ENCODE results near the gene CACNA1I.

CACNA1I gene

GRCh38 chr22:39699631-39700360, 129.2 kb downstream of the CACNA1I start:
- Mint-ChIP-seq H3K27ac (no peak overlapping the region), H3K4me3 (no peak overlapping the region), H3K9me3 (no peaks in the 10 kb centered on the region), H3K4me1 (ENCODE audit: low read depth) (no peaks in the 10 kb centered on the region), H3K27me3 (ENCODE audit: low read depth) (peaks cover 4% of the 10 kb centered on the region), H3K36me3 (ENCODE audit: low read depth) (no peaks in the 10 kb centered on the region)

- Mint-ChIP-seq H3K9me3 (no peaks in the 10 kb centered on the region), H3K27me3 (ENCODE audit: low read depth) (peaks cover 4% of the 10 kb centered on the region)
Measured at GRCh38 chr22:39700565-39700964, 130.0 kb downstream of the CACNA1I start.

GRCh38 chr22:39703091-39703490, 132.5 kb downstream of the CACNA1I start:
- H3K9me3 Mint-ChIP-seq, result no peaks in the 10 kb centered on the region
- no peak overlapping the region for H3K4me3 Mint-ChIP-seq
- H3K27ac Mint-ChIP-seq, result no peak overlapping the region
- no peaks in the 10 kb centered on the region for H3K4me1 Mint-ChIP-seq (ENCODE audit: low read depth)
- no peaks in the 10 kb centered on the region for H3K27me3 Mint-ChIP-seq (ENCODE audit: low read depth)
- H3K36me3 Mint-ChIP-seq (ENCODE audit: low read depth), result no peaks in the 10 kb centered on the region

More at GRCh38 chr22:39700565-39700964, 130.0 kb downstream of the CACNA1I start:
- Mint-ChIP-seq H3K27ac (no peak overlapping the region), H3K4me3 (no peak overlapping the region), H3K36me3 (ENCODE audit: low read depth) (no peaks in the 10 kb centered on the region), H3K4me1 (ENCODE audit: low read depth) (no peaks in the 10 kb centered on the region)

- Mint-ChIP-seq H3K4me3 (no peak overlapping the region), H3K36me3 (ENCODE audit: low read depth) (no peaks in the 10 kb centered on the region), H3K27ac (no peak overlapping the region), H3K9me3 (no peaks in the 10 kb centered on the region), H3K4me1 (ENCODE audit: low read depth) (no peaks in the 10 kb centered on the region), H3K27me3 (ENCODE audit: low read depth) (no peaks in the 10 kb centered on the region)
Measured at GRCh38 chr22:39703928-39704639, 133.5 kb downstream of the CACNA1I start.

GRCh38 chr22:39705386-39705785, 134.8 kb downstream of the CACNA1I start:
- Mint-ChIP-seq H3K36me3 (ENCODE audit: low read depth) (no peaks in the 10 kb centered on the region), H3K4me1 (ENCODE audit: low read depth) (no peaks in the 10 kb centered on the region), H3K9me3 (no peaks in the 10 kb centered on the region), H3K4me3 (no peak overlapping the region), H3K27ac (no peak overlapping the region), H3K27me3 (ENCODE audit: low read depth) (peaks cover 5% of the 10 kb centered on the region)

GRCh38 chr22:39706376-39707140, 136.0 kb downstream of the CACNA1I start:
- peaks cover 13% of the 10 kb centered on the region for H3K27me3 Mint-ChIP-seq (ENCODE audit: low read depth)
- H3K36me3 Mint-ChIP-seq (ENCODE audit: low read depth), result no peaks in the 10 kb centered on the region
- no peak overlapping the region for H3K4me3 Mint-ChIP-seq
- no peak overlapping the region for H3K27ac Mint-ChIP-seq
- no peaks in the 10 kb centered on the region for H3K4me1 Mint-ChIP-seq (ENCODE audit: low read depth)
- H3K9me3 Mint-ChIP-seq, result no peaks in the 10 kb centered on the region

GRCh38 chr22:39707351-39707750, 136.8 kb downstream of the CACNA1I start:
- Mint-ChIP-seq H3K27ac (no peak overlapping the region), H3K9me3 (no peaks in the 10 kb centered on the region)

GRCh38 chr22:39707816-39708215, 137.3 kb downstream of the CACNA1I start:
- Mint-ChIP-seq H3K4me1 (ENCODE audit: low read depth) (no peaks in the 10 kb centered on the region), H3K27me3 (ENCODE audit: low read depth) (peaks cover 16% of the 10 kb centered on the region), H3K36me3 (ENCODE audit: low read depth) (no peaks in the 10 kb centered on the region), H3K9me3 (no peaks in the 10 kb centered on the region), H3K27ac (no peak overlapping the region), H3K4me3 (no peak overlapping the region)

More at GRCh38 chr22:39707351-39707750, 136.8 kb downstream of the CACNA1I start:
- Mint-ChIP-seq H3K4me3 (no peak overlapping the region), H3K4me1 (ENCODE audit: low read depth) (no peaks in the 10 kb centered on the region), H3K27me3 (ENCODE audit: low read depth) (peaks cover 13% of the 10 kb centered on the region), H3K36me3 (ENCODE audit: low read depth) (no peaks in the 10 kb centered on the region)

GRCh38 chr22:39710380-39711150, 140.0 kb downstream of the CACNA1I start:
- H3K9me3 Mint-ChIP-seq, result no peaks in the 10 kb centered on the region
- no peaks in the 10 kb centered on the region for H3K36me3 Mint-ChIP-seq (ENCODE audit: low read depth)
- H3K27ac Mint-ChIP-seq, result no peak overlapping the region
- H3K4me1 Mint-ChIP-seq (ENCODE audit: low read depth), result no peaks in the 10 kb centered on the region
- no peak overlapping the region for H3K4me3 Mint-ChIP-seq
- H3K27me3 Mint-ChIP-seq (ENCODE audit: low read depth), result peaks cover 17% of the 10 kb centered on the region

- Mint-ChIP-seq H3K4me3 (no peak overlapping the region), H3K27me3 (ENCODE audit: low read depth) (peaks cover 17% of the 10 kb centered on the region), H3K9me3 (no peaks in the 10 kb centered on the region), H3K36me3 (ENCODE audit: low read depth) (no peaks in the 10 kb centered on the region), H3K27ac (no peak overlapping the region), H3K4me1 (ENCODE audit: low read depth) (no peaks in the 10 kb centered on the region)
Measured at GRCh38 chr22:39712081-39712480, 141.5 kb downstream of the CACNA1I start.

GRCh38 chr22:39712751-39713525, 142.4 kb downstream of the CACNA1I start:
- no peaks in the 10 kb centered on the region for H3K9me3 Mint-ChIP-seq
- H3K36me3 Mint-ChIP-seq (ENCODE audit: low read depth), result no peaks in the 10 kb centered on the region

GRCh38 chr22:39713799-39714290, 143.3 kb downstream of the CACNA1I start:
- H3K27me3 Mint-ChIP-seq (ENCODE audit: low read depth), result peaks cover 17% of the 10 kb centered on the region
- no peaks in the 10 kb centered on the region for H3K36me3 Mint-ChIP-seq (ENCODE audit: low read depth)

More at GRCh38 chr22:39712751-39713525, 142.4 kb downstream of the CACNA1I start:
- Mint-ChIP-seq H3K4me1 (ENCODE audit: low read depth) (no peaks in the 10 kb centered on the region), H3K27me3 (ENCODE audit: low read depth) (peaks cover 17% of the 10 kb centered on the region), H3K4me3 (no peak overlapping the region), H3K27ac (no peak overlapping the region)

GRCh38 chr22:39714321-39714720, 143.8 kb downstream of the CACNA1I start:
- Mint-ChIP-seq H3K27ac (no peak overlapping the region), H3K4me3 (no peak overlapping the region), H3K9me3 (no peaks in the 10 kb centered on the region), H3K27me3 (ENCODE audit: low read depth) (peaks cover 17% of the 10 kb centered on the region), H3K36me3 (ENCODE audit: low read depth) (no peaks in the 10 kb centered on the region), H3K4me1 (ENCODE audit: low read depth) (no peaks in the 10 kb centered on the region)

More at GRCh38 chr22:39713799-39714290, 143.3 kb downstream of the CACNA1I start:
- H3K9me3 Mint-ChIP-seq, result no peaks in the 10 kb centered on the region
- no peak overlapping the region for H3K4me3 Mint-ChIP-seq
- peak overlapping the region; percentile 4 for H3K27ac Mint-ChIP-seq
- no peaks in the 10 kb centered on the region for H3K4me1 Mint-ChIP-seq (ENCODE audit: low read depth)
